Measurements from ENCODE around the gene MPIG6B.

MPIG6B gene

GRCh38 chr6:31729979-31730630, 6.9 kb downstream of the MPIG6B start:
- peak; percentile 37 for TF ChIP-seq TEAD4 (IDR thresholded peaks at IDR 0.05)
- TF ChIP-seq, protein P1, sequence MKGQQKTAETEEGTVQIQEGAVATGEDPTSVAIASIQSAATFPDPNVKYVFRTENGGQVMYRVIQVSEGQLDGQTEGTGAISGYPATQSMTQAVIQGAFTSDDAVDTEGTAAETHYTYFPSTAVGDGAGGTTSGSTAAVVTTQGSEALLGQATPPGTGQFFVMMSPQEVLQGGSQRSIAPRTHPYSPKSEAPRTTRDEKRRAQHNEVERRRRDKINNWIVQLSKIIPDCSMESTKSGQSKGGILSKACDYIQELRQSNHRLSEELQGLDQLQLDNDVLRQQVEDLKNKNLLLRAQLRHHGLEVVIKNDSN (IDR thresholded peaks at IDR 0.05): no peak
- no peak for TF ChIP-seq CREB1 (IDR thresholded peaks at IDR 0.05; ENCODE audit: low read depth)
- TF ChIP-seq CEBPB (IDR thresholded peaks at IDR 0.05): no peak
- peak; percentile 26 for TF ChIP-seq NFIC (IDR thresholded peaks at IDR 0.05)
- no peak; the same call in 1 of the 2 replicates for TF ChIP-seq RAD21 (IDR thresholded peaks at IDR 0.05; ENCODE audit: low read depth)
- TF ChIP-seq FOXM1 (IDR thresholded peaks at IDR 0.05; ENCODE audit: borderline replicate concordance, low read depth): no peak
- no peak for TF ChIP-seq EGR1 (IDR thresholded peaks at IDR 0.05)
- peak; percentile 34; the same call in 1 of the 2 replicates for TF ChIP-seq EP300 (IDR thresholded peaks at IDR 0.05; ENCODE audit: borderline replicate concordance)
- TF ChIP-seq YY1 (IDR thresholded peaks at IDR 0.05; ENCODE audit: low read depth): 0 out of 2 replicates have a peak, but pooled peaks have one; percentile 28
- TF ChIP-seq, protein P2, sequence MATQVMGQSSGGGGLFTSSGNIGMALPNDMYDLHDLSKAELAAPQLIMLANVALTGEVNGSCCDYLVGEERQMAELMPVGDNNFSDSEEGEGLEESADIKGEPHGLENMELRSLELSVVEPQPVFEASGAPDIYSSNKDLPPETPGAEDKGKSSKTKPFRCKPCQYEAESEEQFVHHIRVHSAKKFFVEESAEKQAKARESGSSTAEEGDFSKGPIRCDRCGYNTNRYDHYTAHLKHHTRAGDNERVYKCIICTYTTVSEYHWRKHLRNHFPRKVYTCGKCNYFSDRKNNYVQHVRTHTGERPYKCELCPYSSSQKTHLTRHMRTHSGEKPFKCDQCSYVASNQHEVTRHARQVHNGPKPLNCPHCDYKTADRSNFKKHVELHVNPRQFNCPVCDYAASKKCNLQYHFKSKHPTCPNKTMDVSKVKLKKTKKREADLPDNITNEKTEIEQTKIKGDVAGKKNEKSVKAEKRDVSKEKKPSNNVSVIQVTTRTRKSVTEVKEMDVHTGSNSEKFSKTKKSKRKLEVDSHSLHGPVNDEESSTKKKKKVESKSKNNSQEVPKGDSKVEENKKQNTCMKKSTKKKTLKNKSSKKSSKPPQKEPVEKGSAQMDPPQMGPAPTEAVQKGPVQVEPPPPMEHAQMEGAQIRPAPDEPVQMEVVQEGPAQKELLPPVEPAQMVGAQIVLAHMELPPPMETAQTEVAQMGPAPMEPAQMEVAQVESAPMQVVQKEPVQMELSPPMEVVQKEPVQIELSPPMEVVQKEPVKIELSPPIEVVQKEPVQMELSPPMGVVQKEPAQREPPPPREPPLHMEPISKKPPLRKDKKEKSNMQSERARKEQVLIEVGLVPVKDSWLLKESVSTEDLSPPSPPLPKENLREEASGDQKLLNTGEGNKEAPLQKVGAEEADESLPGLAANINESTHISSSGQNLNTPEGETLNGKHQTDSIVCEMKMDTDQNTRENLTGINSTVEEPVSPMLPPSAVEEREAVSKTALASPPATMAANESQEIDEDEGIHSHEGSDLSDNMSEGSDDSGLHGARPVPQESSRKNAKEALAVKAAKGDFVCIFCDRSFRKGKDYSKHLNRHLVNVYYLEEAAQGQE (IDR thresholded peaks at IDR 0.05; ENCODE audit: low read depth): no peak
- peak; percentile 33; the same call in 1 of the 2 replicates for TF ChIP-seq ZBTB7A (IDR thresholded peaks at IDR 0.05; ENCODE audit: low read depth)
- TF ChIP-seq TAF1 (IDR thresholded peaks at IDR 0.05; ENCODE audit: low read depth): peak; percentile 43; the same call in 1 of the 2 replicates
- 0 out of 2 replicates have a peak, but pooled peaks have one; percentile 10 for TF ChIP-seq MAX (IDR thresholded peaks at IDR 0.05)
- TF ChIP-seq TCF12 (IDR thresholded peaks at IDR 0.05; ENCODE audit: low read depth): no peak; the same call in 1 of the 2 replicates

GRCh38 chr6:31730631-31731086, 7.5 kb downstream of the MPIG6B start:
- TF ChIP-seq, protein P1 (IDR thresholded peaks at IDR 0.05): no peak
- TF ChIP-seq ZBTB7A (IDR thresholded peaks at IDR 0.05; ENCODE audit: low read depth): no peak
- no peak for TF ChIP-seq YY1 (IDR thresholded peaks at IDR 0.05; ENCODE audit: low read depth)
- no peak for TF ChIP-seq RAD21 (IDR thresholded peaks at IDR 0.05; ENCODE audit: low read depth)
- TF ChIP-seq MAX (IDR thresholded peaks at IDR 0.05): no peak
- no peak for TF ChIP-seq CEBPB (IDR thresholded peaks at IDR 0.05)
- no peak for TF ChIP-seq TEAD4 (IDR thresholded peaks at IDR 0.05)
- no peak for TF ChIP-seq EP300 (IDR thresholded peaks at IDR 0.05; ENCODE audit: borderline replicate concordance)
- TF ChIP-seq TAF1 (IDR thresholded peaks at IDR 0.05; ENCODE audit: low read depth): no peak
- TF ChIP-seq EGR1 (IDR thresholded peaks at IDR 0.05): no peak
- TF ChIP-seq TCF12 (IDR thresholded peaks at IDR 0.05; ENCODE audit: low read depth): no peak
- TF ChIP-seq, protein P2 (IDR thresholded peaks at IDR 0.05; ENCODE audit: low read depth): no peak

DNA sequence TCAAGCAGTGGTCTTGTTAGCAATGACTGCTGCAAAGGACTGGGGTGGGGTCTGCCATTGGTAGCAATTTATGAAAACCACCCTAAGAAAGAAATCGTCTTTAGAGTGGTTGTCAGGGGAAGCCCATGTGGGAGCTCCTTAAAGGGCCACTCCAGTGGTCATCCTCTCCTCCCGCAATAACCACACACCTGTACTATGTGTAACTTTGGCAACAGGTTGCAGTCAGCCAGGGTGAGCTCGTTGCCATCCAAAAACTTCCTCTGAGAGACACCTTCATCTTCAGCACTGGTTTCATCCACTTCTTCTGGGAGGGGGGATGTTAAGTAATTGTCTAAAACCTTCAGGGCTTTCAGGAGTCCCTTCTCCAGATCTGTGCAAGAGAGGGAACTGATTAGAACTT, 8.9 kb downstream of the MPIG6B start:
- TF ChIP-seq NFIC (IDR thresholded peaks at IDR 0.05): no peak
- no peak for TF ChIP-seq EP300 (IDR thresholded peaks at IDR 0.05; ENCODE audit: borderline replicate concordance)
- TF ChIP-seq MAX (IDR thresholded peaks at IDR 0.05): no peak
- no peak for TF ChIP-seq EGR1 (IDR thresholded peaks at IDR 0.05)
- TF ChIP-seq, protein P1 (IDR thresholded peaks at IDR 0.05): no peak

DNA sequence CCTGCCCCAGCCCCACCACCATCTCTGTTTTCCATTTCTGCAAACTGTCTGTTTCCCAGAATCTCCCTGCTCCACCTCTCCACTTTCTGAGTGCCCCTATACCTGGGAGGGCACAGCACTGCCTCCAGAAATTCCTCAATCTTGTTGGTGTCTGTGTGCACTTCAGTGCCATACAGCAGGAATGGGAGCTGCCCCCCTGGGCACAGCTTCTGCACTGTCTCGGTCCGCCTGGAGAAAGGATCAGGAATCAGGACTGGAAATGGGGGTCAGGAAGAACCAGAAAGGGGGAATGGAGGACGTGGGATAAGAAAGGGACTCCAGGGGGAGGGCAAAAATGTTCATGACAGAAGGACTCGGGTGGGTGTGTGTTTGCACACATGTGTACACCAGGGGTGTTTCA, 10.6 kb downstream of the MPIG6B start:
- TF ChIP-seq RAD21 (IDR thresholded peaks at IDR 0.05; ENCODE audit: low read depth) (no peak), CEBPB (IDR thresholded peaks at IDR 0.05) (no peak), YY1 (IDR thresholded peaks at IDR 0.05; ENCODE audit: low read depth) (no peak), TAF1 (IDR thresholded peaks at IDR 0.05; ENCODE audit: low read depth) (no peak), MAX (IDR thresholded peaks at IDR 0.05) (no peak), ZBTB7A (IDR thresholded peaks at IDR 0.05; ENCODE audit: low read depth) (no peak), CREB1 (IDR thresholded peaks at IDR 0.05; ENCODE audit: low read depth) (no peak), FOXM1 (IDR thresholded peaks at IDR 0.05; ENCODE audit: borderline replicate concordance, low read depth) (no peak), TCF12 (IDR thresholded peaks at IDR 0.05; ENCODE audit: low read depth) (no peak), NFIC (IDR thresholded peaks at IDR 0.05) (no peak), EP300 (IDR thresholded peaks at IDR 0.05; ENCODE audit: borderline replicate concordance) (no peak), EGR1 (IDR thresholded peaks at IDR 0.05) (no peak), TEAD4 (IDR thresholded peaks at IDR 0.05) (no peak)
- TF ChIP-seq, protein P1 (IDR thresholded peaks at IDR 0.05): no peak
- TF ChIP-seq, protein P2 (IDR thresholded peaks at IDR 0.05; ENCODE audit: low read depth): no peak
